Adrenal gland (tissue), 5 donors: Measurements from ENCODE around the gene EYS.

Experiments
- CTCF ChIP-seq, 6 experiments: fragments of 450-650 bp in 4 of 6; fragments of 200-600 bp in 2 of 6; sonication (generic) in 1 of 6; IDR thresholded peaks; 1 replicate in 5 of 6; 2 replicates in 1 of 6; pipeline versions ENCODE4 v1.5.1 to v1.8.0; 2016 to 2021; ENCODE audit warnings: antibody characterized with exemption in 6 of 6, mild to moderate bottlenecking in 2 of 6, moderate library complexity in 1 of 6
- POLR2A ChIP-seq, 2 donors: fragments of 450-650 bp; IDR thresholded peaks; one replicate each; pipeline ENCODE4 v1.6.1; 2017; ENCODE audit warnings: antibody characterized with exemption in 2 of 2, mild to moderate bottlenecking in 2 of 2, moderate library complexity in 1 of 2
- donor health status: DM: no; HTN: no; CAD: no.

GRCh38 chr6:64895945-64896344 is 811.1 kb downstream of the EYS start:
- no peak for TF ChIP-seq CTCF (IDR thresholded peaks at IDR 0.05)
- no peak for TF ChIP-seq POLR2A (IDR thresholded peaks at IDR 0.05)
